G401.6 (cell line): ENCODE measurements around the gene NDUFS4.
"Not testable (repeated sequence)": the region's sequence is repeated elsewhere in the genome, so short reads cannot be mapped to it uniquely, and the experiment has no call there.

ENCODE experiments used
- FAIRE-seq: peaks from 2 replicates; lab custom pipeline; 2012; peaks lifted over from hg19 to GRCh38; lab: Jason Lieb, UNC

The NDUFS4 gene

GRCh38 chr5:53560506-53561191 lies at the start of gene NDUFS4:
Gene NDUFS4 (plus strand): TSS chr5:53560639. CDS start chr5:53560663, 24 bp downstream.
- peak; percentile 82 for FAIRE-seq

- no peak for FAIRE-seq
Measured at GRCh38 chr5:53512539-53512938, 47.9 kb upstream of the NDUFS4 start.

GRCh38 chr5:53515988-53516387 lies 44.5 kb upstream of the NDUFS4 start:
- no peak for FAIRE-seq

- no peak for FAIRE-seq
Measured at GRCh38 chr5:53520813-53521212, 39.6 kb upstream of the NDUFS4 start.

- no peak for FAIRE-seq
Measured at GRCh38 chr5:53537711-53538110, 22.7 kb upstream of the NDUFS4 start.

GRCh38 chr5:53540739-53541138 lies 19.7 kb upstream of the NDUFS4 start:
- FAIRE-seq = not testable (repeated sequence)

GRCh38 chr5:53541859-53542258 lies 18.6 kb upstream of the NDUFS4 start:
- no peak for FAIRE-seq

GRCh38 chr5:53542926-53543325 lies 17.5 kb upstream of the NDUFS4 start:
- no peak for FAIRE-seq

- no peak for FAIRE-seq
Measured at GRCh38 chr5:53543401-53543800, 17.0 kb upstream of the NDUFS4 start.

- no peak for FAIRE-seq
Measured at GRCh38 chr5:53545744-53546143, 14.7 kb upstream of the NDUFS4 start.

GRCh38 chr5:53547226-53547625 lies 13.2 kb upstream of the NDUFS4 start:
- FAIRE-seq = no peak

- FAIRE-seq = not testable (repeated sequence)
Measured at GRCh38 chr5:53548501-53548900, 11.9 kb upstream of the NDUFS4 start.

GRCh38 chr5:53549792-53550191 lies 10.6 kb upstream of the NDUFS4 start:
- FAIRE-seq = no peak

- no peak for FAIRE-seq
Measured at GRCh38 chr5:53552561-53552960, 7.9 kb upstream of the NDUFS4 start.

- no peak for FAIRE-seq
Measured at GRCh38 chr5:53554444-53554843, 6.0 kb upstream of the NDUFS4 start.

GRCh38 chr5:53555160-53555559 lies 5.3 kb upstream of the NDUFS4 start:
- FAIRE-seq = no peak

GRCh38 chr5:53556001-53556400 lies 4.4 kb upstream of the NDUFS4 start:
- no peak for FAIRE-seq

GRCh38 chr5:53557386-53557785 lies 3.1 kb upstream of the NDUFS4 start:
- no peak for FAIRE-seq

- no peak for FAIRE-seq
Measured at GRCh38 chr5:53558966-53559365, 1.5 kb upstream of the NDUFS4 start.

- FAIRE-seq = no peak
Measured at GRCh38 chr5:53560028-53560427, 411 bp upstream of the NDUFS4 start.

GRCh38 chr5:53568401-53568800 lies 8.0 kb downstream of the NDUFS4 start:
- no peak for FAIRE-seq

- no peak for FAIRE-seq
Measured at GRCh38 chr5:53568871-53569270, 8.4 kb downstream of the NDUFS4 start.

- no peak for FAIRE-seq
Measured at GRCh38 chr5:53569453-53569852, 9.0 kb downstream of the NDUFS4 start.

GRCh38 chr5:53571403-53571802 lies 11.0 kb downstream of the NDUFS4 start:
- no peak for FAIRE-seq

- no peak for FAIRE-seq
Measured at GRCh38 chr5:53575101-53575500, 14.7 kb downstream of the NDUFS4 start.
